Measurements from ENCODE around the gene ACSM2A.
"Not testable (repeated sequence)": the region's sequence is repeated elsewhere in the genome, so short reads cannot be mapped to it uniquely, and the experiment has no call there.

GRCh38 chr16:20439820-20440231 is 11.5 kb upstream of the ACSM2A start:
- TF ChIP-seq CTCF (IDR thresholded peaks at IDR 0.05 in 2 of 3, conservative IDR thresholded peaks at IDR 0.05 in 1 of 3; ENCODE audit: borderline replicate concordance in 1 of 3, insufficient read depth in 1 of 3, low read depth in 2 of 3, low read length in 2 of 3); JUND (IDR thresholded peaks at IDR 0.05); TCF7L2 (IDR thresholded peaks at IDR 0.05; ENCODE audit: borderline replicate concordance, extremely low read depth, insufficient read depth, insufficient read length); SIN3A (IDR thresholded peaks at IDR 0.05; ENCODE audit: low read depth): not testable (repeated sequence)

All from HCT116 (cell line).